D721Med (cell line): ENCODE results near the gene SP5.

Experiments
- DNase-seq: peaks from one replicate; pipeline ENCODE4 v3.0.0; 2011; ENCODE audit warnings: low spot score; ENCODE audit not compliant: insufficient read length
- FAIRE-seq: peaks from 2 replicates; lab custom pipeline; 2011; peaks lifted over from hg19 to GRCh38; lab: Jason Lieb, UNC
- TF ChIP-seq, protein P1 (sequence below): IDR thresholded peaks from 2 replicates; pipeline ENCODE4 v1.5.1; 2012; ENCODE audit warnings: mild to moderate bottlenecking, control low read depth; ENCODE audit not compliant: insufficient read depth; ENCODE audit errors: missing control alignments

Gene SP5

GRCh38 chr2:170695521-170696410, 19.4 kb upstream of the SP5 start:
- TF ChIP-seq, protein P1, sequence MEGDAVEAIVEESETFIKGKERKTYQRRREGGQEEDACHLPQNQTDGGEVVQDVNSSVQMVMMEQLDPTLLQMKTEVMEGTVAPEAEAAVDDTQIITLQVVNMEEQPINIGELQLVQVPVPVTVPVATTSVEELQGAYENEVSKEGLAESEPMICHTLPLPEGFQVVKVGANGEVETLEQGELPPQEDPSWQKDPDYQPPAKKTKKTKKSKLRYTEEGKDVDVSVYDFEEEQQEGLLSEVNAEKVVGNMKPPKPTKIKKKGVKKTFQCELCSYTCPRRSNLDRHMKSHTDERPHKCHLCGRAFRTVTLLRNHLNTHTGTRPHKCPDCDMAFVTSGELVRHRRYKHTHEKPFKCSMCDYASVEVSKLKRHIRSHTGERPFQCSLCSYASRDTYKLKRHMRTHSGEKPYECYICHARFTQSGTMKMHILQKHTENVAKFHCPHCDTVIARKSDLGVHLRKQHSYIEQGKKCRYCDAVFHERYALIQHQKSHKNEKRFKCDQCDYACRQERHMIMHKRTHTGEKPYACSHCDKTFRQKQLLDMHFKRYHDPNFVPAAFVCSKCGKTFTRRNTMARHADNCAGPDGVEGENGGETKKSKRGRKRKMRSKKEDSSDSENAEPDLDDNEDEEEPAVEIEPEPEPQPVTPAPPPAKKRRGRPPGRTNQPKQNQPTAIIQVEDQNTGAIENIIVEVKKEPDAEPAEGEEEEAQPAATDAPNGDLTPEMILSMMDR: no peak
- DNase-seq: no peak
- no peak for FAIRE-seq

GRCh38 chr2:170696948-170697347, 18.2 kb upstream of the SP5 start:
- no peak for FAIRE-seq

DNA sequence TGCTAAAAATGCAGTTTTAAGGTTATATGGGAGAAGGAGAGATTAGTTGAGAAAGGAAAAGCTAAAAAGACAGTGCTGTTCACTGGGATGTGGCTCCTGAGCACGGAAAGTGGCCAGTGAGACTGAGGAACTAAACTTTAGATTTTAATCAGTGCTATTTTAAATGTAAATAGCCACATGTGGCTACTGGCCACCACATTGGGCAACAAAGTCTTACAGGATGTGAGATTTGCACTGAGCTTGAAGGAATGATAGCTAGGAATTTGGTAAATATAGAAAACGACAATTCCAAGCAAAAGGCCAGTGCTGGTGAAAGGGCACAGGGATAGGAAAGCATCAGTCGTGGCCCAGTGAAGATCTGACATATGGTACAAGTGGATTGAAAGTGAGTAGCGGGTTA, 14.1 kb upstream of the SP5 start:
- no peak for FAIRE-seq
- TF ChIP-seq, protein P1: no peak
- DNase-seq: no peak

More at GRCh38 chr2:170696948-170697347, 18.2 kb upstream of the SP5 start:
- TF ChIP-seq, protein P1: no peak
- no peak for DNase-seq

- no peak for FAIRE-seq
- no peak for DNase-seq
- TF ChIP-seq, protein P1: no peak
These were observed 11.2 kb upstream of the SP5 start for GRCh38 chr2:170703776-170704476.

DNA sequence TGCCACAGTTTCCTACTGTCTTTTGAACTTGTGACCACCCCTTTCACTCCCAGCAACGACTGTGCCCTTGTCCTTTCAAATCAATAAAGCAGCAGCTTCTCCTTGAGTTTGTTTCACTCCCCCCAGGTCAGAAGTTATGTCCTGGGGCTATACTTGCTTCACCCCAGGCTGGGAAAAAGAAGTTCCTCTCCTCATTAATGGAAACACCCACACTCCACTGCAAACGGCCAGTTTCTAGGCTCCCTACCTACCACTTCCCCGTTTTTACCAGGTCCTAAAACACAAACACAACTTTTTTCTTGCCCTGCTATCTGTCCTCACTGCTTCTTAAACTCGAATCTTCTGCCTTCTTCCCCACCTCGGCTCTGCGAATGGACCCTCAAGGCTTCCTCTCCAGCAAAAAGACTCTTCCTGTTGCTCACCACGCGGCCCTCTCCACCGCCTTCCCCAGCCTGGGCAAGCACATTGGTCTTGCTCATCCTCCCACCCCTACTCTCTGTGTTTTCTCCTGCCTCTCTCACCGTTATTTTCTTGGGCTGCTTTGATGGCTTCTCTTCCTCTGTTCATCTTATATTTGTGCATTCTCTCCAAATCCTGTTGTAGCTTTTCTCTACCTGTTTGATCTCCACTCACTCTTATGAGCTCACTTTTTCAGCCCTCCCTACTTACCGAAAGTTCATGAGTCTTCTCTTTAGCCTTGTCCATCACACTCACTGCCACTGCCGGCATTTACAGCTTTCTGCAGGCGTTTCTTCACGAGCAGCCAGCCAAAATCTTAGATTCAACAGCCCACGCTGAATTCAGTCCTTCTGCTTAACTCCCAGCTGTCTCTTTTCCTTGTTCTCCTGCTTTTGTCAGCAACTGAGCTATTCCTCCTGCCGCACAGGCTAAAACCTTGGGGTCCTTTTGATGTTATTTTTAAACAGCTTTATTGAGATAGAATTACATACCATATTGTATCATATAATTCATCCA, 7.0 kb upstream of the SP5 start:
- DNase-seq (no peak), FAIRE-seq (no peak)
- TF ChIP-seq, protein P1: no peak

DNA sequence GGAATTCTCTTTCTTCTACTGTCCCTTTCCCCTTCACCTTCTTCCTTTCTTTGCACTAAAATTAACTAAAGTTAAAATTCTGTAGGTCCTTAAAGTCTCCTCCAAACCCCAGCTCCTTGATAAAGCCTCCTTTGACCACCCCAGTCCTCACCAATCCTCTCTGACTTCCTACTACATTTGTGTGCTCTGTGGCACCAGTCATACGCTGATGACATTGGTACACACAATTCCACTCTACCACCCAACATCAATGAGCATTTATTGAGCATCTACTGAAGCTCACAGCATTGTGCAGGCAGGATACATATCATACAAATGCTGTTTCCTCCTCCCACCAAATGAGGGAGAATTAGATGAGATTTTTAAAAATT, 4.5 kb upstream of the SP5 start:
- DNase-seq (no peak), FAIRE-seq (no peak)

More for the DNA sequence above, 4.5 kb upstream of the SP5 start:
- TF ChIP-seq, protein P1: no peak
